Measurements from ENCODE around the gene IFT43. TPM values are rescaled to one million over a fixed set of nuclear protein-coding genes. Genes with fewer than 3 reads are reported as not detected.
"Not testable (repeated sequence)": the region's sequence is repeated elsewhere in the genome, so short reads cannot be mapped to it uniquely, and the experiment has no call there.

The IFT43 gene
- total and polyA plus RNA-seq, 4 donors, result 20.9 to 49.2 (median 44.7) TPM

DNA sequence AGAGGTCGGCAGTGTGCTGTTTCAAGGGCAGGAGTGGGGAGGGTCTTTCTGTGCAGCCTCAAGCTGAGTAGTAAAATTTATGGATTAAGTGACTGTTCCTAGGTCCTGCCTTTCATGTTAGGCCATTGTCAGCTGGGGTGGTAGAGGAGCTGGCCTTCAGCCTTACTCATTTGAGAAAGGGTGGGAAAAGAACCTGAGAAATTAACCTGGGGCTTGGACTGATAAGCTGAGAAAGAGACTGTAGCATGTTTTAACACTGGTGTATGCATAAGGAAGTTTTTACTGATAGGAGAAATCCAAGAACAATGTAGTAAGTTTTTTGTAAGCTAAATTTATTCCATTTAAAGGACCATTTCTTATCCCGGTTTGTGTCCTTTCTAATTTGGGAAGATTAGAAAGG is 20.7 kb downstream of the IFT43 start:
- H3K4me1 ChIP-seq (ENCODE audit: control insufficient read depth, insufficient read depth, low read length), result peaks cover 2% of the 10 kb centered on the region
- 73% methylated on average over 1 of the region's 2 CpGs for WGBS (ENCODE audit: insufficient coverage)
- H3K36me3 ChIP-seq (ENCODE audit: control insufficient read depth, insufficient read depth, low read length), result peaks cover 20% of the 10 kb centered on the region
- no peak overlapping the region for H3K4me3 ChIP-seq (ENCODE audit: low read depth, low read length)
- DNase-seq (ENCODE audit: low read depth in 4 of 6, low spot score in 6 of 6), result no peak
- H3K27me3 ChIP-seq (ENCODE audit: control insufficient read depth, insufficient read depth, low read length), result no peaks in the 10 kb centered on the region
- peaks cover 3% of the 10 kb centered on the region for H3K9me3 ChIP-seq (ENCODE audit: control insufficient read depth, insufficient read depth, low read length)
- no peak overlapping the region for H3K27ac ChIP-seq (ENCODE audit: low read depth, low read length)

DNA sequence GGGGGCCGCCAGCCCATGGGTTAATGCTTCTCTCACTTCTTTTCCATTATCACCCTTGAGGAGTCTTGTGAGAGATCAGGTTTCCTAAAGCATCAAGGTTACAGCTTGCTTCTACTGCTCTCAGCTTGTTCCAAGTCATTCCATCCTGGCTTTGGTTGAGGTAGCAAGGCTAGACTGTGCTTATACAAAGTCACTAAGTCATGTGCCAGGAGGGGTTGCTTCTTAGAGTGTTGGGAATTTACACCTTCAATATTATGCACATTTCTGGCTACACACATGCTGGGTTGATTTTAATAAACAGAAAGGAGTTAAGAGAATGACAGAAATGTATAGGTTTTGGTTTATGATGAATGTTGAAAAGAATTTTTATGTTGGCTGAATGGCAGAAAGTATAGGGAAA is 21.8 kb downstream of the IFT43 start:
- Histone ChIP-seq H3K4me1 (ENCODE audit: control insufficient read depth, insufficient read depth, low read length) (peaks cover 6% of the 10 kb centered on the region), H3K27me3 (ENCODE audit: control insufficient read depth, insufficient read depth, low read length) (no peaks in the 10 kb centered on the region), H3K4me3 (ENCODE audit: low read depth, low read length) (no peak overlapping the region), H3K27ac (ENCODE audit: low read depth, low read length) (no peak overlapping the region), H3K9me3 (ENCODE audit: control insufficient read depth, insufficient read depth, low read length) (peaks cover 3% of the 10 kb centered on the region), H3K36me3 (ENCODE audit: control insufficient read depth, insufficient read depth, low read length) (peaks cover 18% of the 10 kb centered on the region)
- no peak for DNase-seq (ENCODE audit: low read depth in 4 of 6, low spot score in 6 of 6)
- WGBS (ENCODE audit: insufficient coverage), result no CpG with 5 or more reads among the region's 1 CpG

DNA sequence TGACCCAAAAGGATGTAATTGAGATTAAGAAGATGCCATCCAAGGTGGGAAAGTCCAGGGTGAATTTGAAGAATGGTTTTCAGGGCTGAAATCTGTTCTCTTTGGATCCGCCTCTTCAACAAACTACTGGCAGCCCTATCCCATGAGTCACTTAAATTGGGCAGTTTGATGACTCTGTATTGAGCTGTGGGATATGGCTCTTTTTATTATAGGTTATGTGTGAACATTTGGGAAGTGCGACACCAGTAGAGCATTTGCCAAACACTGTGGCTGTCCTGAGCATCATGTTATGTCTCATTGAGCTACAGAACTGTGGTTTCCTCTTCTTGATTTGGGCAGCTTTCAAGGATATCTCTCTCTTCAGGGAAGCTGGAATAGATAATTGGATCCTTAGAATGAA is 22.3 kb downstream of the IFT43 start:
- Histone ChIP-seq H3K9me3 (ENCODE audit: control insufficient read depth, insufficient read depth, low read length) (peaks cover 3% of the 10 kb centered on the region), H3K4me1 (ENCODE audit: control insufficient read depth, insufficient read depth, low read length) (peaks cover 8% of the 10 kb centered on the region), H3K4me3 (ENCODE audit: low read depth, low read length) (no peak overlapping the region), H3K27me3 (ENCODE audit: control insufficient read depth, insufficient read depth, low read length) (no peaks in the 10 kb centered on the region), H3K36me3 (ENCODE audit: control insufficient read depth, insufficient read depth, low read length) (peaks cover 20% of the 10 kb centered on the region), H3K27ac (ENCODE audit: low read depth, low read length) (no peak overlapping the region)
- DNase-seq (ENCODE audit: low read depth in 4 of 6, low spot score in 6 of 6), result no peak
- 92% methylated on average over 2 of the region's 2 CpGs for WGBS (ENCODE audit: insufficient coverage)

DNA sequence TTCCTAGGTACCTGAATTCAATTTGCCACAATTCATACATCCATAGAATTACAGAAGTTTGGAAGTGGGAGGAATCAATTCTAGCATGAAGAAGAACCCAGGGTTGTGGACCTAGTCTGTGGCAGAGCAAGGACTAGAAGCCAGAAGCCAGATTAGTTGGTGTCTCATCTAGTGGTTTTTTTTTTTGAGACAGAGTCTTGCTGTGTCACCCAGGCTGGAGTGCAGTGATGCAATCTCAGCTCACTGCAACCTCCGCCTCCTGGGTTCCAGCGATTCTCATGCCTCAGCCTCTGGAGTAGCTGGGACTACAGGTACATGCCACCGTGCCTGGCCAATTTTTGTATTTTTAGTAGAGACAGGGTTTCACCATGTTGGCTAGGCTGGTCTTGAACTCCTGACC is 24.1 kb downstream of the IFT43 start:
- H3K4me3 ChIP-seq (ENCODE audit: low read depth, low read length); DNase-seq (ENCODE audit: low read depth in 4 of 6, low spot score in 6 of 6); H3K4me1 ChIP-seq (ENCODE audit: control insufficient read depth, insufficient read depth, low read length); H3K27ac ChIP-seq (ENCODE audit: low read depth, low read length); H3K9me3 ChIP-seq (ENCODE audit: control insufficient read depth, insufficient read depth, low read length); H3K27me3 ChIP-seq (ENCODE audit: control insufficient read depth, insufficient read depth, low read length): not testable (repeated sequence)
- WGBS (ENCODE audit: insufficient coverage), result 95% methylated on average over 2 of the region's 3 CpGs
- H3K36me3 ChIP-seq (ENCODE audit: control insufficient read depth, insufficient read depth, low read length), result peaks cover 21% of the 10 kb centered on the region

DNA sequence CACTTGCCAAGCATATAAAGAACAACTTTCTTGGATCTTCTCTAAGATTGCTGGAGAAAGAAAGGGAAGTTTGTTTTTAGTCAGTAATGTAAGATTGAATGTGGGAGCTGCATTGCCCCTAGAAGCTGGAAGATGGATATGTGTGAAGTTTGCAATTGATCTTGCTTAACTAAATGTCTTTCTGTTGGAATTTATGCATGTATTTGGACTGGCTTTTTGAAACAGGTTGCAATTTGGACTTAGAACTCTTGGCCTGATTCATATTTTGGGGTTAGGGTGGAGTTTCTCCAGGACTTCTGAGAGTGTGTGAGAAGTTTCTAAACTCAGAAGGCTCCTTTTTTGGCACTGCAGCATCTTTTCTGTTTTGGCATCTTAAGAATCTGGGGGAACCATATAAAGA is 26.4 kb downstream of the IFT43 start:
- Histone ChIP-seq H3K36me3 (ENCODE audit: control insufficient read depth, insufficient read depth, low read length) (peaks cover 22% of the 10 kb centered on the region), H3K4me3 (ENCODE audit: low read depth, low read length) (no peak overlapping the region), H3K9me3 (ENCODE audit: control insufficient read depth, insufficient read depth, low read length) (no peaks in the 10 kb centered on the region), H3K27me3 (ENCODE audit: control insufficient read depth, insufficient read depth, low read length) (no peaks in the 10 kb centered on the region), H3K4me1 (ENCODE audit: control insufficient read depth, insufficient read depth, low read length) (peaks cover 6% of the 10 kb centered on the region), H3K27ac (ENCODE audit: low read depth, low read length) (no peak overlapping the region)
- DNase-seq (ENCODE audit: low read depth in 4 of 6, low spot score in 6 of 6), result peak in 1 of 6 donors; percentile 89

DNA sequence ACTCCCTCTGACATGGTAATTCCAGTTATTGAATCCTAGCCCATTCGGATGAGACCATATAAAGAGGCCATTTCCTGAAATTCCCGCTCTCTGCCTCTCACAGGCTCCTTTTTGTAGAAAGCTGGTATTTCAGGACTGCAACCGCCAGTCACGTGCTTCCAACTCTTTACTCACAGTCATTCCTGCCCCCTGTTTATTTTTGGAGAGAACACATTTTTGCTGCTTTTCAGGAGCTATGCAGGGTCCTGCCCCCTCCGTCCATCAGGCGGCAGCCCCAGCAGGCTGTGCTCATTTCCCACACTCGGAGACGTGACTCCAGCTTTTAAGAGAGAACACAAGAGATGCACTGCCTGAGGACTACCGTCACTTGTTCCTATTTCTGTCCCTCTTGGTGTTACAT is 26.8 kb downstream of the IFT43 start:
- H3K27ac ChIP-seq (ENCODE audit: low read depth, low read length), result peak overlapping the region; percentile 42
- DNase-seq (ENCODE audit: low read depth in 4 of 6, low spot score in 6 of 6), result no peak
- H3K9me3 ChIP-seq (ENCODE audit: control insufficient read depth, insufficient read depth, low read length), result no peaks in the 10 kb centered on the region
- peaks cover 18% of the 10 kb centered on the region for H3K36me3 ChIP-seq (ENCODE audit: control insufficient read depth, insufficient read depth, low read length)
- no peak overlapping the region for H3K4me3 ChIP-seq (ENCODE audit: low read depth, low read length)
- no peaks in the 10 kb centered on the region for H3K27me3 ChIP-seq (ENCODE audit: control insufficient read depth, insufficient read depth, low read length)
- H3K4me1 ChIP-seq (ENCODE audit: control insufficient read depth, insufficient read depth, low read length), result peaks cover 6% of the 10 kb centered on the region
- WGBS (ENCODE audit: insufficient coverage), result 70% methylated on average over 7 of the region's 9 CpGs

DNA sequence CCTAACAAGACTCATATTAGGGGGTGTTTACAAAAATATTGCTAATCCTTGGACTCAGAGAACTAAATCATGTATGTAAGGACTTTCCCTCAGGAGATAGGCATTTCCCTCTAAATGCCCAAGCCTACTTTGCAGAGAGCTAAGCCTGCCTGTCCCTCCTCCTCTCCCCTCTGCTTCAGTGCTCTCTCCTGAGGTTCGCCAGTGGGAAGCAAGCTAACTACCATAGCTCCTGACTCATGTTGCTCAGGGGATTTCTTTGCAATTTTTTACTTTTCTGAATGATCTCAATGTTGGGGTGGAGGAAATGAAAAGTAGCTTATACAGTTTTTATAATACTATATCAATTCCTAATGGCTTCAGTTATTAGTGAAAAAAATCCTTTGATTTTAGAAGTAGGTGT is 29.6 kb downstream of the IFT43 start:
- peaks cover 6% of the 10 kb centered on the region for H3K4me1 ChIP-seq (ENCODE audit: control insufficient read depth, insufficient read depth, low read length)
- peaks cover 3% of the 10 kb centered on the region for H3K9me3 ChIP-seq (ENCODE audit: control insufficient read depth, insufficient read depth, low read length)
- no peak for DNase-seq (ENCODE audit: low read depth in 4 of 6, low spot score in 6 of 6)
- no CpG with 5 or more reads among the region's 1 CpG for WGBS (ENCODE audit: insufficient coverage)
- H3K27ac ChIP-seq (ENCODE audit: low read depth, low read length), result no peak overlapping the region
- H3K4me3 ChIP-seq (ENCODE audit: low read depth, low read length), result no peak overlapping the region
- no peaks in the 10 kb centered on the region for H3K27me3 ChIP-seq (ENCODE audit: control insufficient read depth, insufficient read depth, low read length)
- H3K36me3 ChIP-seq (ENCODE audit: control insufficient read depth, insufficient read depth, low read length), result peaks cover 13% of the 10 kb centered on the region

DNA sequence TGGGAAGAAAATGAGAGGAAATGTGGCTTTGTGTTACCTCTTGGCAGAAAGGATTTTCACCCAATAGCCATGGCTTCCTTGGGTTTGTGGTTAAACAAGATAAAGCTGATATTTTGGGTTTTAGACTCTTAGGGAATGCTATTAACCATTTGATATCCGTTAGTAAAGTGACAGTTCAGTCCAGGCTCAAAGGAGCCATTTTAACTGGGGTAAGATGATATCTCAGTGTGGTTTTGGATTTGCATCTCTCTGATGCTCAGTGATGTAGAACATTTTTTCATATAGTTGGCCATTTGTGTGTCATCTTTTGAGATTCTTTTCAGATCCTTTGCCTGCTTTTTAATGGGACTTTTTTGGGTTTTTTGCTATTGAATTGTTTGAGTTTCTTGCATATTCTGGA is 30.1 kb downstream of the IFT43 start:
- DNase-seq (ENCODE audit: low read depth in 4 of 6, low spot score in 6 of 6), result no peak
- Histone ChIP-seq H3K27ac (ENCODE audit: low read depth, low read length) (no peak overlapping the region), H3K9me3 (ENCODE audit: control insufficient read depth, insufficient read depth, low read length) (peaks cover 3% of the 10 kb centered on the region), H3K27me3 (ENCODE audit: control insufficient read depth, insufficient read depth, low read length) (no peaks in the 10 kb centered on the region), H3K36me3 (ENCODE audit: control insufficient read depth, insufficient read depth, low read length) (peaks cover 15% of the 10 kb centered on the region), H3K4me3 (ENCODE audit: low read depth, low read length) (no peak overlapping the region), H3K4me1 (ENCODE audit: control insufficient read depth, insufficient read depth, low read length) (peaks cover 6% of the 10 kb centered on the region)
- 88% methylated on average over 1 of the region's 1 CpG for WGBS (ENCODE audit: insufficient coverage)

DNA sequence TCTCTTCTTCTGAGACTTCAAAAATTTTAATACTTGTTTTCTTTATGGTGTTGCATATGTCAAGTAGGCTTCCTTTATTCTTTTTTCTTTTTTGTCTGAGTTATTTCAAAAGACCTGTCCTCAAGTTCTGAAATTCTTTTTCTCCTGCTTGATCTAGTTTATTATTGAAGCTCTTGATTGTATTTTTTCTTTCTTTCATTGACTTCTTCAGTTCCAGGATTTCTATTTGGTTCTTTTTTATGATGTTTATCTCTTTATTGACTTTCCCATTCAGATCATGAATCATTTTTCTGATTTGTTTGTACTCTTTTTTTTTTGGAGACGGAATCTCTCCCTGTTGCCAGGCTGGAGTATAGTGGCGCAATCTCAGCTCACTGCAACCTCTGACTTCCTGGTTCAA is 34.1 kb downstream of the IFT43 start:
- peaks cover 3% of the 10 kb centered on the region for H3K9me3 ChIP-seq (ENCODE audit: control insufficient read depth, insufficient read depth, low read length)
- H3K36me3 ChIP-seq (ENCODE audit: control insufficient read depth, insufficient read depth, low read length), result peaks cover 20% of the 10 kb centered on the region
- no peak overlapping the region for H3K27ac ChIP-seq (ENCODE audit: low read depth, low read length)
- H3K4me3 ChIP-seq (ENCODE audit: low read depth, low read length), result no peak overlapping the region
- no peaks in the 10 kb centered on the region for H3K27me3 ChIP-seq (ENCODE audit: control insufficient read depth, insufficient read depth, low read length)
- no CpG with 5 or more reads among the region's 2 CpGs for WGBS (ENCODE audit: insufficient coverage)
- DNase-seq (ENCODE audit: low read depth in 4 of 6, low spot score in 6 of 6), result no peak
- no peaks in the 10 kb centered on the region for H3K4me1 ChIP-seq (ENCODE audit: control insufficient read depth, insufficient read depth, low read length)

DNA sequence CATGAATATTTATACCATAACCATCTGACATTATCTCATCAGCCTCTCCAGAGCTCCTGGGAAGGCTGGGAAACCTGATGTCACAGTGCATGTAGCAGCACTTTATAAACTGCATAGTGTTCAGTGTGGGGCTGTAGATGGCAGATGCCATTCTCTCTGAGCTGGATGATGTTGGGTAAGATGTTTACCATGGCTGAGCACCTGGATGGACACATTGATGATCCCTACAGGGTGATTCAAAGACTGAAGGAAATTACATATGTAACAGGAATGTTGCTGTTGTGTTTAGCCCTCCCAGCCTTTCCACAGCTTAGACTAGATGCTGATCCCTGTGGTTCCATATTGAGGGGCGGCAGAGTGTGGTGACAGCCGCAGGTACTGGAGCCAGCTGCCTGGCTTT is 37.4 kb downstream of the IFT43 start:
- Histone ChIP-seq H3K27me3 (ENCODE audit: control insufficient read depth, insufficient read depth, low read length) (no peaks in the 10 kb centered on the region), H3K27ac (ENCODE audit: low read depth, low read length) (no peak overlapping the region), H3K9me3 (ENCODE audit: control insufficient read depth, insufficient read depth, low read length) (peaks cover 3% of the 10 kb centered on the region), H3K36me3 (ENCODE audit: control insufficient read depth, insufficient read depth, low read length) (peaks cover 18% of the 10 kb centered on the region), H3K4me3 (ENCODE audit: low read depth, low read length) (no peak overlapping the region), H3K4me1 (ENCODE audit: control insufficient read depth, insufficient read depth, low read length) (no peaks in the 10 kb centered on the region)
- DNase-seq (ENCODE audit: low read depth in 4 of 6, low spot score in 6 of 6), result peak in 1 of 6 donors; percentile 11
- WGBS (ENCODE audit: insufficient coverage), result 100% methylated on average over 2 of the region's 2 CpGs
